CD4-positive, CD25-positive, alpha-beta regulatory T cell (primary cell): Measurements from ENCODE around the gene MRPL20. TPM values are rescaled to one million over a fixed set of nuclear protein-coding genes. Genes with fewer than 3 reads are reported as not detected.
"Not testable (repeated sequence)": the region's sequence is repeated elsewhere in the genome, so short reads cannot be mapped to it uniquely, and the experiment has no call there.

Experiments
- ATAC-seq, 2 donors: fragments of 150-1000 bp; cut with Tn5 transposase; one replicate each; pipeline ENCODE4 v1.10.0; 2021; ENCODE audit warnings: low read depth in 2 of 2, moderate number of reproducible peaks in 2 of 2, moderate library complexity in 1 of 2
- DNase-seq, 3 donors: peaks; one replicate each; pipeline versions ENCODE4 v3.0.0 to v3.0.0-alpha.2; 2012 to 2022; ENCODE audit warnings: mixed read lengths in 1 of 3
- H3K27ac ChIP-seq: one replicate; pipeline ENCODE4 v1.7.0; 2013; ENCODE audit warnings: mild to moderate bottlenecking, low read length; ENCODE audit not compliant: insufficient read depth, poor library complexity, severe bottlenecking
- H3K27me3 ChIP-seq: one replicate; pipeline ENCODE4 v1.7.0; 2013; ENCODE audit warnings: low read length; ENCODE audit not compliant: control insufficient read depth, insufficient read depth
- H3K36me3 ChIP-seq: one replicate; pipeline ENCODE4 v1.7.0; 2013; ENCODE audit warnings: mild to moderate bottlenecking, low read length, moderate library complexity; ENCODE audit not compliant: control insufficient read depth, insufficient read depth
- H3K4me1 ChIP-seq: 2 replicates; pipeline ENCODE4 v1.7.0; 2013; ENCODE audit warnings: mild to moderate bottlenecking, low read length; ENCODE audit not compliant: insufficient read depth, control insufficient read depth, poor library complexity, severe bottlenecking
- H3K4me3 ChIP-seq: one replicate; pipeline ENCODE4 v1.7.0; 2013; ENCODE audit warnings: low read depth, mild to moderate bottlenecking, low read length, moderate library complexity
- H3K9me3 ChIP-seq, 2 experiments: 1 replicate in 1 of 2; 2 replicates in 1 of 2; pipeline ENCODE4 v1.7.0; 2013; ENCODE audit warnings: low read length in 2 of 2, mild to moderate bottlenecking in 1 of 2, moderate library complexity in 1 of 2; ENCODE audit not compliant: control insufficient read depth in 2 of 2
- H3K27ac Mint-ChIP-seq, 3 donors: one replicate each; pipeline ENCODE4 v1.8.0; 2020 to 2022; ENCODE audit warnings: mild to moderate bottlenecking in 3 of 3, mixed read lengths in 3 of 3, moderate library complexity in 2 of 3
- H3K27me3 Mint-ChIP-seq: one replicate; pipeline ENCODE4 v1.8.0; 2022; ENCODE audit warnings: mild to moderate bottlenecking, mixed read lengths
- H3K36me3 Mint-ChIP-seq: one replicate; pipeline ENCODE4 v1.8.0; 2020; ENCODE audit warnings: mixed read lengths
- H3K4me1 Mint-ChIP-seq, 4 donors: one replicate each; pipeline ENCODE4 v1.8.0; 2020 to 2022; ENCODE audit warnings: mixed read lengths in 4 of 4, mild to moderate bottlenecking in 1 of 4
- H3K4me3 Mint-ChIP-seq, 4 donors: one replicate each; pipeline ENCODE4 v1.8.0; 2020 to 2022; ENCODE audit warnings: mild to moderate bottlenecking in 4 of 4, mixed read lengths in 4 of 4, moderate library complexity in 3 of 4
- H3K9me3 Mint-ChIP-seq, 7 donors: one replicate each; pipeline ENCODE4 v1.8.0; 2020 to 2022; ENCODE audit warnings: mixed read lengths in 7 of 7, mild to moderate bottlenecking in 3 of 7, moderate library complexity in 2 of 7
- polyA plus RNA-seq, 4 donors: library from polyadenylated mRNA; unstranded; fragments of 300-500 nt; fragmentation: Illumina TruSeq; gene quantifications; one replicate each; pipeline ENCODE4 v1.2.3, GENCODE V29; 2021
- total RNA-seq: library from RNA; stranded (reverse); gene quantifications from one replicate; pipeline ENCODE4 v1.2.3, GENCODE V29; 2022

The MRPL20 gene
- total and polyA plus RNA-seq, 5 donors from 2014 or later = 83.4 to 188 (median 174) TPM

GRCh38 chr1:1415751-1416150 is 8.7 kb upstream of the MRPL20 start:
- H3K4me3 ChIP-seq = no peak overlapping the region
- no peaks in the 10 kb centered on the region for H3K9me3 ChIP-seq
- H3K4me1 ChIP-seq = no peaks in the 10 kb centered on the region
- no peaks in the 10 kb centered on the region for H3K36me3 ChIP-seq
- Mint-ChIP-seq H3K4me1 (peaks cover 0 to 5% (median under 1%) of the 10 kb centered on the region in 4 donors), H3K27ac (no peak overlapping the region), H3K9me3 (peaks cover 0 to 4% (median 0%) of the 10 kb centered on the region in 7 donors), H3K4me3 (no peak overlapping the region), H3K36me3 (no peaks in the 10 kb centered on the region), H3K27me3 (peaks cover 10% of the 10 kb centered on the region)
- ATAC-seq (no peak), DNase-seq (no peak)
- no peak overlapping the region for H3K27ac ChIP-seq
- H3K27me3 ChIP-seq = no peaks in the 10 kb centered on the region

GRCh38 chr1:1412311-1412902 is 5.3 kb upstream of the MRPL20 start:
- H3K4me1 Mint-ChIP-seq = peaks cover 0 to 25% (median 5%) of the 10 kb centered on the region in 4 donors
- H3K27me3 Mint-ChIP-seq, DNase-seq: not testable (repeated sequence)

GRCh38 chr1:1411626-1412025 is 4.5 kb upstream of the MRPL20 start:
- Mint-ChIP-seq H3K9me3 (no peaks in the 10 kb centered on the region), H3K4me1 (peaks cover 0 to 30% (median 7%) of the 10 kb centered on the region in 4 donors), H3K36me3 (no peaks in the 10 kb centered on the region), H3K27me3 (no peaks in the 10 kb centered on the region), H3K4me3 (peak overlapping the region in 3 of 4 donors; percentile 52 to 72 (median 63)), H3K27ac (peak overlapping the region in 1 of 3 donors; percentile 46)
- peaks cover 8% of the 10 kb centered on the region for H3K4me1 ChIP-seq
- no peaks in the 10 kb centered on the region for H3K27me3 ChIP-seq
- H3K27ac ChIP-seq = no peak overlapping the region
- ATAC-seq = no peak
- no peak overlapping the region for H3K4me3 ChIP-seq
- H3K9me3 ChIP-seq = no peaks in the 10 kb centered on the region
- no peak for DNase-seq
- no peaks in the 10 kb centered on the region for H3K36me3 ChIP-seq

More at GRCh38 chr1:1412311-1412902, 5.3 kb upstream of the MRPL20 start:
- not testable (repeated sequence) for H3K27ac Mint-ChIP-seq, H3K27me3 ChIP-seq, H3K36me3 ChIP-seq, H3K4me3 ChIP-seq, H3K9me3 Mint-ChIP-seq, H3K36me3 Mint-ChIP-seq, ATAC-seq, H3K4me1 ChIP-seq, H3K27ac ChIP-seq, H3K9me3 ChIP-seq
- H3K4me3 Mint-ChIP-seq = peak overlapping the region in 1 of 4 donors; percentile 18

GRCh38 chr1:1410238-1410637 is 3.1 kb upstream of the MRPL20 start:
- not testable (repeated sequence) for H3K27me3 Mint-ChIP-seq, H3K27me3 ChIP-seq, H3K27ac Mint-ChIP-seq, H3K4me3 ChIP-seq, H3K36me3 ChIP-seq, H3K36me3 Mint-ChIP-seq, H3K9me3 Mint-ChIP-seq, H3K27ac ChIP-seq, DNase-seq, ATAC-seq, H3K9me3 ChIP-seq
- H3K4me1 Mint-ChIP-seq = peaks cover 0 to 42% (median 9%) of the 10 kb centered on the region in 4 donors
- H3K4me1 ChIP-seq = peaks cover 20% of the 10 kb centered on the region
- peak overlapping the region in 1 of 4 donors; percentile 74 for H3K4me3 Mint-ChIP-seq

GRCh38 chr1:1407636-1408318 is 684 bp upstream of the MRPL20 start:
- Histone ChIP-seq H3K4me1 (peaks cover 20% of the 10 kb centered on the region), H3K9me3 (no peaks in the 10 kb centered on the region), H3K27ac (peak overlapping the region; percentile 89), H3K36me3 (peaks cover 18% of the 10 kb centered on the region), H3K4me3 (peak overlapping the region; percentile 48), H3K27me3 (no peaks in the 10 kb centered on the region)
- peak overlapping the region; percentile 48 to 97 (median 86) for H3K27ac Mint-ChIP-seq
- peaks cover 12% of the 10 kb centered on the region for H3K36me3 Mint-ChIP-seq
- H3K9me3 Mint-ChIP-seq = no peaks in the 10 kb centered on the region
- H3K4me3 Mint-ChIP-seq = peak overlapping the region; percentile 83 to 96 (median 91)
- H3K4me1 Mint-ChIP-seq = peaks cover 0 to 53% (median 14%) of the 10 kb centered on the region in 4 donors
- DNase-seq (peak in 1 of 3 donors; percentile 38), ATAC-seq (peak; percentile 3 to 4)
- H3K27me3 Mint-ChIP-seq = no peaks in the 10 kb centered on the region

- DNase-seq (no peak), ATAC-seq (no peak)
- peaks cover 20% of the 10 kb centered on the region for H3K36me3 Mint-ChIP-seq
- peak overlapping the region; percentile 82 to 97 (median 93) for H3K27ac Mint-ChIP-seq
- H3K4me1 ChIP-seq = peaks cover 20% of the 10 kb centered on the region
- H3K9me3 Mint-ChIP-seq = no peaks in the 10 kb centered on the region
- peak overlapping the region; percentile 64 for H3K4me3 ChIP-seq
- H3K9me3 ChIP-seq = no peaks in the 10 kb centered on the region
- no peaks in the 10 kb centered on the region for H3K27me3 ChIP-seq
- H3K27me3 Mint-ChIP-seq = no peaks in the 10 kb centered on the region
- H3K36me3 ChIP-seq = peaks cover 29% of the 10 kb centered on the region
- peaks cover 0 to 62% (median 16%) of the 10 kb centered on the region in 4 donors for H3K4me1 Mint-ChIP-seq
- peak overlapping the region; percentile 89 for H3K27ac ChIP-seq
- H3K4me3 Mint-ChIP-seq = peak overlapping the region; percentile 90 to 96 (median 93)
Measured at GRCh38 chr1:1406101-1406820, 832 bp downstream of the MRPL20 start.

- Mint-ChIP-seq H3K4me1 (peaks cover 0 to 66% (median 20%) of the 10 kb centered on the region in 4 donors), H3K4me3 (peak overlapping the region; percentile 46 to 94 (median 91)), H3K27ac (peak overlapping the region in 2 of 3 donors; percentile 87 to 90), H3K9me3 (no peaks in the 10 kb centered on the region), H3K36me3 (peaks cover 20% of the 10 kb centered on the region), H3K27me3 (no peaks in the 10 kb centered on the region)
- Histone ChIP-seq H3K9me3 (no peaks in the 10 kb centered on the region), H3K27me3 (no peaks in the 10 kb centered on the region), H3K36me3 (peaks cover 34% of the 10 kb centered on the region), H3K4me3 (no peak overlapping the region), H3K27ac (no peak overlapping the region), H3K4me1 (peaks cover 34% of the 10 kb centered on the region)
- DNase-seq (no peak), ATAC-seq (no peak)
Measured at GRCh38 chr1:1403653-1404052, 3.4 kb downstream of the MRPL20 start.
